HG03060 (cell line): Measurements from ENCODE around the gene LRRC46.

Source experiments
- ATAC-seq: cut with Tn5 transposase; IDR thresholded peaks from one replicate; pipeline ENCODE4 v1.9.1; 2021; ENCODE audit warnings: low read depth, moderate number of reproducible peaks; ENCODE audit not compliant: unreplicated experiment

Gene LRRC46

GRCh38 chr17:47831003-47831933 lies at the start of gene LRRC46, which contains the start of gene MRPL10:
Gene LRRC46, plus strand, starts transcription at chr17:47831670. Its CDS starts 320 bp downstream, at chr17:47831990.
Gene MRPL10, minus strand, starts transcription at chr17:47831541. Its CDS starts 30 bp downstream, at chr17:47831511.
- ATAC-seq = no peak

- no peak for ATAC-seq
Measured at GRCh38 chr17:47785538-47786123, 45.8 kb upstream of the LRRC46 start.

- ATAC-seq = no peak
Measured at GRCh38 chr17:47789611-47790561, 41.6 kb upstream of the LRRC46 start.

- ATAC-seq = no peak
Measured at GRCh38 chr17:47791025-47791424, 40.4 kb upstream of the LRRC46 start.

GRCh38 chr17:47792457-47792856 lies 39.0 kb upstream of the LRRC46 start:
- ATAC-seq = no peak

- ATAC-seq = no peak
Measured at GRCh38 chr17:47792979-47793378, 38.5 kb upstream of the LRRC46 start.

- ATAC-seq = no peak
Measured at GRCh38 chr17:47797797-47798196, 33.7 kb upstream of the LRRC46 start.

- ATAC-seq = no peak
Measured at GRCh38 chr17:47800686-47801085, 30.8 kb upstream of the LRRC46 start.

GRCh38 chr17:47801176-47801765 lies 30.2 kb upstream of the LRRC46 start:
- ATAC-seq = no peak

- ATAC-seq = no peak
Measured at GRCh38 chr17:47801906-47802305, 29.6 kb upstream of the LRRC46 start.

- ATAC-seq = no peak
Measured at GRCh38 chr17:47802341-47803022, 29.0 kb upstream of the LRRC46 start.

GRCh38 chr17:47803201-47803600 lies 28.3 kb upstream of the LRRC46 start:
- no peak for ATAC-seq

- no peak for ATAC-seq
Measured at GRCh38 chr17:47803751-47804150, 27.7 kb upstream of the LRRC46 start.

GRCh38 chr17:47804461-47804860 lies 27.0 kb upstream of the LRRC46 start:
- ATAC-seq = no peak

- no peak for ATAC-seq
Measured at GRCh38 chr17:47806026-47806912, 25.2 kb upstream of the LRRC46 start.

GRCh38 chr17:47806913-47807255 lies 24.6 kb upstream of the LRRC46 start:
- no peak for ATAC-seq

GRCh38 chr17:47807421-47807820 lies 24.0 kb upstream of the LRRC46 start:
- no peak for ATAC-seq

GRCh38 chr17:47808036-47808829 lies 23.2 kb upstream of the LRRC46 start:
- no peak for ATAC-seq
